NCI-H526 treated with DMSO at 0.1 percent for 48 hours (cell line): ENCODE data around the gene KRTAP9-9.
"Not testable (repeated sequence)": the region's sequence is repeated elsewhere in the genome, so short reads cannot be mapped to it uniquely, and the experiment has no call there.

ENCODE experiments used
- DNase-seq: peaks from one replicate; lab custom pipeline; 2025; lab: John Stamatoyannopoulos, UW

KRTAP9-9 gene

GRCh38 chr17:41255381-41256290 lies at the start of gene KRTAP9-9:
KRTAP9-9 (plus strand) TSS chr17:41255384.
- DNase-seq: not testable (repeated sequence)

DNA sequence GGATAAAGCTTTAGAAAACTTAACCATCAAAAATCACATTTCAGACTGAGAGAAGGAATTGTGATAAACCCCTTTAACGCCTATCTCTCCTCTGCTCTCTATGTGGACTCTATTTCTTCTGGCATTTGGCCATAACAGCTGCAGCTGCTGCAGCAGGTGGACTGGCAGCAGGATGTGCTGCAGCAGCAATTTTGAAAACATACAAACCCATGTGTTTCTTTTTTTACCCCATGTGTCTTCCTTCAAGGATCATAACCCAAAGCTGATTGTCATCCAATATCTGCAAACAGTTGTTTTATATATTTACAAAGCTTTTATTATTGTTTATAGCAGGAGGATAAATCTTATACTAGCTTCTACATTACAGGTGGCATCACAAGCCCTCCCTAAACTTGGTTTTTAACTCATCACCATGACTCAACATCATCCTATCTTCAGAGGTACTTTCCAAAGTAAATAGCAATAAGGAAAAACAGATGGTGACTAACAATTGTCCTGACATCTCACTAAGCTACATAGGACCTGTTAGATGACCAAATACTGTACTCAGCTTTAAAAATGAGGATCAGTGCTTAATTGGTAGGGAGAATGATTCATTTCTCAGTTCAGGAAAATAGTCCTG lies 43.2 kb upstream of the KRTAP9-9 start:
- no peak for DNase-seq

DNA sequence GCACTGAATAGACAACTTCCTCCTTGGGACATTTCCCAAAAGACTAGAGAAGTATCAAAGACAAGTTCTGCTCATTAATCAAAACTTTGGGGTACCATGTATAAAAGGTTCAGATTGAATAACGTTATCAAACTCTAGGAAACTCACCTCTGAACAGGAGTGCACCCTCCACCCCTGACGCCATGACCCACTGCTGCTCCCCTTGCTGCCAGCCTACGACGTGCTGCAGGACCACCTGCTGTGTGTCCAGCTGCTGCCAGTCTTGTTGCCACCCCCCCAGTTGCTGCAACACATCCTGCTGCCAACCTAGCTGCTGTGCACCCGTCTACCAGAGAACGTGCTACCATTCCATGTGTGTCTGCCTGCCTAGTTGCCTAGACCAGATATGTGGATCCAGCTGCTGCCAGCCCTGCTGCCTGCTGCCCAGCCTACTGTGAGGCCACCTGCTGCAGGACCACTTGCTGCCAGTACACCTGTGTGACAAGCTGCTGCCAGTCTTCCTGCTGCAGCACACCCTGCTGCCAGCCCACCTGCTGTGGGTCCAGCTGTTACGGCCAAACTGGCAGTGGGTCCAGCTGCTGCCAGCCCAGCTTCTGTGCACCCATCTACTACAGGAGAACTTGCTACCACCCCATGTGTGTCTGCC lies 42.5 kb upstream of the KRTAP9-9 start:
- no peak for DNase-seq

DNA sequence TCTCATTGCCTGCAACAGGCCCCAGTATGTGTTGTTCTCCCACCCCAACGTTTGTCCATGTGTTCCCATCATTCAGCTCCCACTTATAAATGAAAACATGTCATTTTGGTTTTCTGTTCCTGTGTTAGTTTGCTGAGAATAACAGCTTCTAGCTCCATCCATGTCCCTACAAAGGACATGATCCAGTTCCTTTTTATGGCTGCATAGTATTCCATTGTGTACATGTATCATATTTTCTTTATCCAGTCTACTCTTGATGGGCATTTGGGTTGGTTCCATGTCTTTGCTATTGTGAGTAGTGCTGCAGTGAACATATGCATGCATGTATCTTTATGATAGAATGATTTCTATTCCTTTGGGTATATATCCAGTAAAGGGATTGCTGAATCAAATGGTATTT lies 39.5 kb upstream of the KRTAP9-9 start:
- DNase-seq: no peak

DNA sequence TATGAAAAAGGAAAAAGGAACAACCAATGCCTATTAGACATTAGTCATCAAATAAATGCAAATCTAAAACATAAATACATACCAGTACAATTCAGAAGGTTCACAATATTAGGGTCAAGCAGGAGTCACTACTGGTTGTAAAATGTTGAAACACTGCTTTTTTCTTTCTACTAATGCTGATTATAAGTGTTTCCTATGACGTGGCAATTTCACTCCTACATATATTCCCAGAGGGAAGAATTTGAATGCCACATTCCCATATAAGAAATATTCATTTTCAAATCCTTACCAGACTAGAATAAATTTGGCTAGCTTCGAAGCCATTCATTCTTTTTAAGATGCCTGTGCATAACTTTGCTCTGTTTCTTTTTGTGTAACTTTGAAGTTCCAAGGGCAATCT lies 31.4 kb upstream of the KRTAP9-9 start:
- no peak for DNase-seq

- no peak for DNase-seq
Measured at GRCh38 chr17:41226051-41226450, 29.1 kb upstream of the KRTAP9-9 start.

- not testable (repeated sequence) for DNase-seq
Measured at GRCh38 chr17:41226598-41227095, 28.5 kb upstream of the KRTAP9-9 start, which contains the start of gene KRTAP9-2. KRTAP9-2 (plus strand) TSS chr17:41226648; CDS start chr17:41226655, 7 bp downstream.

GRCh38 chr17:41230094-41230493 lies 25.1 kb upstream of the KRTAP9-9 start:
- no peak for DNase-seq

- DNase-seq: no peak
Measured at GRCh38 chr17:41231731-41232130, 23.5 kb upstream of the KRTAP9-9 start.

- not testable (repeated sequence) for DNase-seq
Measured at GRCh38 chr17:41232399-41233105, 22.6 kb upstream of the KRTAP9-9 start, which contains the start of gene KRTAP9-3. KRTAP9-3 (plus strand) TSS chr17:41232449; CDS start chr17:41232502, 53 bp downstream.

GRCh38 chr17:41237116-41237515 lies 18.1 kb upstream of the KRTAP9-9 start:
- not testable (repeated sequence) for DNase-seq

- DNase-seq: not testable (repeated sequence)
Measured at GRCh38 chr17:41237949-41238437, 17.2 kb upstream of the KRTAP9-9 start, which contains the start of gene KRTAP9-8. KRTAP9-8 (plus strand) TSS chr17:41237999; CDS start chr17:41238052, 53 bp downstream.

GRCh38 chr17:41246995-41247787 lies 8.0 kb upstream of the KRTAP9-9 start:
- DNase-seq: not testable (repeated sequence)

DNA sequence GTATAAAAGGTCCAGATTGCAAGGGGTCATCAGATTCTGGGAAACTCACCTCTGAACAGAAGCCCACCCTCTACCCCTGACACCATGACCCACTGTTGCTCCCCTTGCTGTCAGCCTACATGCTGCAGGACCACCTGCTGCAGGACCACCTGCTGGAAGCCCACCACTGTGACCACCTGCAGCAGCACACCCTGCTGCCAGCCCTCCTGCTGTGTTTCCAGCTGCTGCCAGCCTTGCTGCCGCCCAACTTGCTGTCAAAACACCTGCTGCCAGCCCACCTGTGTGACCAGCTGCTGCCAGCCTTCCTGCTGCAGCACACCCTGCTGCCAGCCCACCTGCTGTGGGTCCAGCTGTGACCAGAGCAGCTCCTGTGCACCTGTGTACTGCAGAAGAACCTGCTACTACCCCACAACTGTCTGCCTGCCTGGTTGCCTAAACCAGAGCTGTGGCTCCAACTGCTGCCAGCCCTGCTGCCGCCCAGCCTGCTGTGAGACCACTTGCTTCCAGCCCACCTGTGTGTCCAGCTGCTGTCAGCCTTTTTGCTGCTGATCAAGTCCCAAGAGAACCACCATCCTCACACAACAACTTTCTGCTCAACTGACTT lies 5.4 kb upstream of the KRTAP9-9 start, which contains the start of gene KRTAP9-4:
KRTAP9-4 (plus strand) TSS at position 51 of the 604 bp plus-strand sequence; CDS start at position 85, 34 bp downstream.
- not testable (repeated sequence) for DNase-seq

- no peak for DNase-seq
Measured at GRCh38 chr17:41251261-41251660, 3.9 kb upstream of the KRTAP9-9 start.

GRCh38 chr17:41254861-41255260 lies 323 bp upstream of the KRTAP9-9 start:
- no peak for DNase-seq

DNA sequence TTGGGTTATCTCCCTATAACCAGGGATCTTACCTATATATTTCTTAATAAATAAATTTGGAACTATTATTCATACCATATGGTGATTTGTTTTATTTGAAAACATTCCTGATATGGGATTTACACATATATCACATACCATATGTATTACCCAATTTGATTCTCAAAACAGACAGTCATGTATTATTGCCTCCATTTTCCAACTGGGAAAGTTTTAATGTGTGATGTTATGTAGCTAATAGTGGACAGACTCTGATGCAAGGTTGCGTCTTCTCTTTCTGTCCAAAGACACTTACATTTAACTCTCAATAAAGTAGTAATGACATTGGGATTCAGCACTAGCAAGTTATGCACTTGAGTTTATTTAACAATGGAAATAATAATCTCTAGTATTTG lies 1.1 kb downstream of the KRTAP9-9 start:
- DNase-seq: no peak

GRCh38 chr17:41258406-41258805 lies 3.2 kb downstream of the KRTAP9-9 start:
- DNase-seq: no peak

DNA sequence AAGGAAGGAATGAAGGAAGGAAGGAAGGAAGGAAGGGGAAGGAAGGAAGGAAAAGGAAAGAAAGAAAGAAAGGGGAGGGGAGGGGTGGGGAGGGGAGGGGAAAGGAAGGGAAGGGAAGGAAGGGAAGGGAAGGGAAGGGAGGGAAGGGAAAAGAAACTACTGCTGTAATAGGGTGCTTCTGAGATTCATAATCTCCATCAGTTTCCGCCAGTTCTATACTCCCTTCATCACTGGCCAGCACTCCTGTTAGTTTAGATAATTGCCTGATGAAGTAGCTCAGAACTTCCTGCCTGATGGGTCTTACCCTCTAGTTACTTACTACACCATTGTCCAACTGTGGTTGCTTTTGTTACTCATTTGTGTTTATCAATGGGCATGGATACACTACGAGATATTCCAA lies 8.0 kb downstream of the KRTAP9-9 start:
- no peak for DNase-seq

DNA sequence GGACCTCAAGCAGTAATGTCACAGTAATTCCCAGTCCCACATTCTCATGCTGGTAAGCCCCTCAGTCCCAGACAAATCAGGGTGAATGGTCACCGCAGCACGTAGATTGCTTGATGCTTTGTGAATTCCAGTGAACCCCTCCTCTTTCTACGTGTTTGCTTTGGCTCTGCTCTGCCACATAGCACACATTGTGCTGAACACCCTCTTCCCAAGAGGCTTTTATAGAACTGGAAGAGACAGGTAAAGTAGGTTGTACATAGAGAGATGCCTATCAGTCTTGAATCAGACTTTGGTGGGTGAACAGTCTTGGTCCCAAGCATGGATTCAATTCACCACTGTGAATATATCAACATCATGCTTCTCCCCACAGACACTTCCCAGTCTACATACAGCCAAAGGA lies 9.4 kb downstream of the KRTAP9-9 start:
- DNase-seq: no peak
